Muscle layer of duodenum (tissue), 2 donors: ENCODE data around the gene ROR2.
A peak's percentile ranks its signal among the peaks of the same experiment; 100 is the strongest.
"Not testable (repeated sequence)": the region's sequence is repeated elsewhere in the genome, so short reads cannot be mapped to it uniquely, and the experiment has no call there.

Experiments used
- H3K27ac ChIP-seq: one replicate; pipeline ENCODE4 v1.7.0; 2013; ENCODE audit warnings: mild to moderate bottlenecking, low read length
- H3K27me3 ChIP-seq: one replicate; pipeline ENCODE4 v1.7.0; 2013; ENCODE audit warnings: low read depth, mild to moderate bottlenecking, control low read depth, low read length
- H3K36me3 ChIP-seq, 2 donors: one replicate each; pipeline ENCODE4 v1.7.0; 2013; ENCODE audit warnings: low read length in 2 of 2, control low read depth in 1 of 2, mild to moderate bottlenecking in 1 of 2; ENCODE audit not compliant: insufficient read depth in 2 of 2, control insufficient read depth in 1 of 2
- H3K4me1 ChIP-seq, 2 donors: one replicate each; pipeline ENCODE4 v1.7.0; 2013; ENCODE audit warnings: low read length in 2 of 2, mild to moderate bottlenecking in 2 of 2, control low read depth in 1 of 2, moderate library complexity in 1 of 2; ENCODE audit not compliant: insufficient read depth in 2 of 2, control insufficient read depth in 1 of 2
- H3K4me3 ChIP-seq, 2 donors: one replicate each; pipeline ENCODE4 v1.7.0; 2013; ENCODE audit warnings: low read length in 2 of 2, low read depth in 1 of 2, mild to moderate bottlenecking in 1 of 2
- H3K9me3 ChIP-seq, 2 donors: one replicate each; pipeline ENCODE4 v1.7.0; 2013; ENCODE audit warnings: low read length in 2 of 2, control low read depth in 1 of 2, mild to moderate bottlenecking in 1 of 2; ENCODE audit not compliant: control insufficient read depth in 1 of 2
- donor health status: healthy.

Gene ROR2

GRCh38 chr9:91533382-91533781, 416.6 kb downstream of the ROR2 start:
- no peak overlapping the region for H3K27ac ChIP-seq
- no peaks in the 10 kb centered on the region for H3K4me1 ChIP-seq
- no peaks in the 10 kb centered on the region for H3K27me3 ChIP-seq
- no peaks in the 10 kb centered on the region for H3K36me3 ChIP-seq
- H3K4me3 ChIP-seq, result no peak overlapping the region
- no peaks in the 10 kb centered on the region for H3K9me3 ChIP-seq

DNA sequence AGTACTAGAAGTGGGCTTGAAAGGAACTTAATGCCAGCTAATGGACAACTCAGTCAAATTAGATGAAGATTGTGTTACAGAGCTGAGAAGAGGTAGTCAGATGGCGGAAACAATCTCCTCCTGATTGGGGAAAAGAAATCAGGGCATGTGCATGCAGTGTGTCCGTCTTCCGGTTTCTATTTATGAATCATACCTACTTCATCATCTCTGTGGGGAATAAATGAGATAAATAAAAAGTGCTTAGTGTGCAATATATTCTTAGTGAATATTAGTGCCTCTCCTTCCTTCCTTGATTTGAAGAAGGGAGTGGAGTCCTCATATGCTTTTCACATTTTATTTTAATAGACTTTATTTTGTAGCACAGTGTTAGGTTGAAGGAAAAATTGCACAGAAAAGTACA, 417.7 kb downstream of the ROR2 start:
- Histone ChIP-seq H3K27me3 (no peaks in the 10 kb centered on the region), H3K36me3 (no peaks in the 10 kb centered on the region), H3K27ac (no peak overlapping the region), H3K9me3 (peaks cover 0 to under 1% of the 10 kb centered on the region in 2 donors), H3K4me1 (no peaks in the 10 kb centered on the region), H3K4me3 (no peak overlapping the region)

DNA sequence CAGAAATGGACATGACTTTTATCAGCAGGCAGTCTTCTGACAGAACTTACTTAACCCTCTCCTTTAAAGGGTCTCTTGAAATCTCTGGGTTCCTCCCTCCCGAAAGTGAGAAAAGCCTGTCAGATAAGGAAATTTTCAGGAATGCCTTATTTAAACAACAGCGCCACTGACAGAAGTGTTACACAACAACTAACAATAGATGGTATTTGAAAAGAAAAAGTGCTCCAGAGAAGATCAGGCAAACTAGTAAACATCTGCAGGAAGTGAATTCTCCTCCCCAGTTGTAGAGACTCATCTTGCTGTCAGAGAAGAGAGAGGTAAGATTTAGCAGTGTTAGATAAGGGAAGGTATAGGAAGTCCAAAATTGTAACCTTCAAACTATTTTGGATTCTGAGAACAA, 419.2 kb downstream of the ROR2 start:
- Histone ChIP-seq H3K27me3 (no peaks in the 10 kb centered on the region), H3K27ac (no peak overlapping the region), H3K9me3 (peaks cover 0 to 8% of the 10 kb centered on the region in 2 donors), H3K4me1 (no peaks in the 10 kb centered on the region), H3K4me3 (no peak overlapping the region), H3K36me3 (no peaks in the 10 kb centered on the region)

- Histone ChIP-seq H3K4me3 (no peak overlapping the region), H3K36me3 (no peaks in the 10 kb centered on the region), H3K27me3 (no peaks in the 10 kb centered on the region), H3K9me3 (peaks cover 0 to 8% of the 10 kb centered on the region in 2 donors), H3K27ac (no peak overlapping the region), H3K4me1 (no peaks in the 10 kb centered on the region)
These were observed 427.5 kb downstream of the ROR2 start for GRCh38 chr9:91522481-91522880.

- Histone ChIP-seq H3K27ac (no peak overlapping the region), H3K36me3 (no peaks in the 10 kb centered on the region), H3K9me3 (no peaks in the 10 kb centered on the region), H3K4me1 (no peaks in the 10 kb centered on the region), H3K27me3 (no peaks in the 10 kb centered on the region), H3K4me3 (no peak overlapping the region)
These were observed 430.3 kb downstream of the ROR2 start for GRCh38 chr9:91519520-91520277.

GRCh38 chr9:91518462-91518861, 431.6 kb downstream of the ROR2 start:
- no peaks in the 10 kb centered on the region for H3K36me3 ChIP-seq
- no peaks in the 10 kb centered on the region for H3K9me3 ChIP-seq
- H3K4me1 ChIP-seq, result no peaks in the 10 kb centered on the region
- H3K27me3 ChIP-seq, result no peaks in the 10 kb centered on the region
- H3K4me3 ChIP-seq, result no peak overlapping the region
- H3K27ac ChIP-seq, result no peak overlapping the region

DNA sequence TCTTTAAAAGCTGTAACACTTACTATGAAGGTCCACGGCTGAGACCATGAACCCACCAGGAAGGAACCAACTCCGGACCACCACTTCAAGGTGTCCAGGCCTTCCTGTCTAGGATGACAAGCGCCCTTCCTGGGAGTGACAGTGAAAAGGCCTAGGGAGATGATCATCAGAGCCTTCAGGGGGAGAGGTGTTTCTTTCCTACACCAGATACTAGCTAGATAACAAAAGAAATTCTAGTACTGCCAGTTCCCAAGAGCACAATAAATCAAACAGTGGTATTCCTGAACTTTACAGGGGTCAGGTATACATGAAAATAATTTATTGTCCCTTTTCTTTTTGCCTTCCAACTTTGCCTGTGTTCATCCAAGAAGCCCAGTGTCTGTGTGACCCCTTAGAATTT, 432.2 kb downstream of the ROR2 start:
- no peaks in the 10 kb centered on the region for H3K27me3 ChIP-seq
- H3K9me3 ChIP-seq, result no peaks in the 10 kb centered on the region
- H3K4me3 ChIP-seq, result no peak overlapping the region
- H3K4me1 ChIP-seq, result no peaks in the 10 kb centered on the region
- H3K27ac ChIP-seq, result no peak overlapping the region
- H3K36me3 ChIP-seq, result no peaks in the 10 kb centered on the region

DNA sequence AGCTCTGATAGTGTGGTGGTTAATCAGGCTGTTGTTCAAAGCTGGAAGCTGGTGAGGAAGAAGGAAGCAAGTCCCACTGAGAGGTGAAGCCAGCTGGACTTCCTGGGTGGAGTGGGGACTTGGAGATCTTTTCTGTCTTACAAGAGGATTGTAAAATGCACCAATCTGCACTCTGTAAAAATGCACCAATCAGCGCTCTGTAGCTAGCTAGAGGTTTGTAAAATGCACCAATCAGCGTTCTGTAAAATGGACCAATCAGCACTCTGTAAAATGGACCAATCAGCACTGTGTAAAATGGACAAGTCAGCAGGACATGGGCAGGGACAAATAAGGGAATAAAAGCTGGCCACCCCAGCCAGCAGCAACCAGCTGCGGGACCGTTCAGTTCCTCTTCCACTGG, 432.7 kb downstream of the ROR2 start:
- H3K27ac ChIP-seq, H3K4me3 ChIP-seq, H3K27me3 ChIP-seq, H3K36me3 ChIP-seq, H3K4me1 ChIP-seq, H3K9me3 ChIP-seq: not testable (repeated sequence)

DNA sequence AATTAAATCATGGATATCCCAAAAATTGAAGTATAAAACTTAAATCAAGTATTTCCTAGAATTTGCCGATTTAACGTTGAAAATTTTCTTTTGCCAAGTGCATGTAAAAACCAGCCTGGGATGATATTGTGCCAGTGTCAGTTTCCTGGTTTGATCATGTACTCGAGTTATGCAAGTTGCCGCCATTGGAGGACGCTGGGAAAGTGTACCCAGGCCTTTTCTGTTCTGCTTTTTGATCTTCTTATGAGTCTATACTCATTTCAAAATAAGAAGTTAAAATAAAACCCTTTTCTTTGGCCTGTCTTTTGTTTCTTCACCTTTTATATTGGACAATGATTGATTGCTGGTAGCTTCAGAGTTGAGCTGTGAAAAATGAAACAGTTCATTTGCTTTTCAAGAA, 433.3 kb downstream of the ROR2 start:
- H3K27ac ChIP-seq, result no peak overlapping the region
- no peaks in the 10 kb centered on the region for H3K36me3 ChIP-seq
- H3K9me3 ChIP-seq, result no peaks in the 10 kb centered on the region
- H3K4me1 ChIP-seq, result no peaks in the 10 kb centered on the region
- H3K27me3 ChIP-seq, result no peaks in the 10 kb centered on the region
- no peak overlapping the region for H3K4me3 ChIP-seq

GRCh38 chr9:91516081-91516480, 433.9 kb downstream of the ROR2 start:
- no peaks in the 10 kb centered on the region for H3K36me3 ChIP-seq
- no peaks in the 10 kb centered on the region for H3K27me3 ChIP-seq
- H3K4me3 ChIP-seq, result no peak overlapping the region
- no peaks in the 10 kb centered on the region for H3K4me1 ChIP-seq
- H3K9me3 ChIP-seq, result no peaks in the 10 kb centered on the region
- H3K27ac ChIP-seq, result no peak overlapping the region

- H3K4me3 ChIP-seq, result peak overlapping the region in 1 of 2 donors; percentile 16
- no peaks in the 10 kb centered on the region for H3K36me3 ChIP-seq
- H3K27me3 ChIP-seq, result no peaks in the 10 kb centered on the region
- H3K4me1 ChIP-seq, result no peaks in the 10 kb centered on the region
- H3K27ac ChIP-seq, result peak overlapping the region; percentile 53
- H3K9me3 ChIP-seq, result no peaks in the 10 kb centered on the region
These were observed 434.8 kb downstream of the ROR2 start for GRCh38 chr9:91515074-91515687.
